ENCODE data around the gene BORCS8. TPM values are rescaled to one million over a fixed set of nuclear protein-coding genes. Genes with fewer than 3 reads are reported as not detected.
A peak's percentile ranks its signal among the peaks of the same experiment; 100 is the strongest.
"Not testable (repeated sequence)": the region's sequence is repeated elsewhere in the genome, so short reads cannot be mapped to it uniquely, and the experiment has no call there.

BORCS8 gene
- total and polyA plus RNA-seq, 2 of the 13 experiments (the other 11 are each of a cell fraction or from before 2014, with no cell fraction given): 9.6 to 13.3 TPM

- in situ Hi-C loops (cut with HindIII; ENCODE audit: extremely low pct_ligation_motif_present, low pct_unique_long_range_greater_than_20kb) (loop anchor here (5.0 kb wide), 1 partner anchor 35 kb away; no protein-coding TSS in a partner anchor), intact Hi-C loops (cut with micrococcal nuclease; ENCODE audit: unreplicated experiment) (no loop called here)
- H2AFZ ChIP-seq (ENCODE audit: low read length): no peak overlapping the region
- 89% methylated on average over 8 of the region's 8 CpGs for WGBS (ENCODE audit: low lambda C conversion rate)
- peaks cover 29% of the 10 kb centered on the region for H3K4me1 ChIP-seq (ENCODE audit: insufficient read depth, low read length)
- no peaks in the 10 kb centered on the region for H3K27me3 ChIP-seq (ENCODE audit: control insufficient read depth in 1 of 2, insufficient read depth in 2 of 2, low read length in 2 of 2)
- BruUV-seq (replicated peaks): no TSS peak
- ChIA-PET POLR2A (no interaction called here), CTCF (ENCODE audit: low intra/inter-chr PET ratio, low total read pairs) (no interaction called here)
- no peak overlapping the region for H3K4me2 ChIP-seq (ENCODE audit: low read depth, low read length)
- no peak overlapping the region for H3K9ac ChIP-seq (ENCODE audit: insufficient read depth, low read depth, low read length)
- peaks cover 1 to 6% of the 10 kb centered on the region in 2 experiments; a peak in 1 of 5 replicates for H3K36me3 ChIP-seq (replicated peaks in 1 of 2; ENCODE audit: control insufficient read depth in 1 of 2, insufficient read depth in 2 of 2, low read length in 2 of 2)
- H3K4me3 ChIP-seq (replicated peaks in 1 of 3; ENCODE audit: insufficient read depth in 1 of 3, low read depth in 2 of 3, low read length in 3 of 3): no peak overlapping the region
- no peak overlapping the region for H3K27ac ChIP-seq (ENCODE audit: extremely low read length, insufficient read depth, low read length)
- H3K79me2 ChIP-seq (ENCODE audit: insufficient read depth, low read length): no peaks in the 10 kb centered on the region
- no peaks in the 10 kb centered on the region for H3K9me3 ChIP-seq (ENCODE audit: low read length)
- ATAC-seq (no peak), FAIRE-seq (no peak), DNase-seq (ENCODE audit: low spot score) (no peak)
- H4K20me1 ChIP-seq (ENCODE audit: insufficient read depth, low read length): no peaks in the 10 kb centered on the region
- TF ChIP-seq NFYC (CRISPR knock-in tag; IDR thresholded peaks at IDR 0.05): no peak
- TF ChIP-seq ZNF329 (CRISPR knock-in tag; IDR thresholded peaks at IDR 0.05; ENCODE audit: low read depth): 0 out of 2 replicates have a peak, but pooled peaks have one; percentile 35
- TF ChIP-seq YEATS4 (CRISPR knock-in tag; IDR thresholded peaks at IDR 0.05; ENCODE audit: borderline replicate concordance): no peak
Observed at GRCh38 chr19:19176950-19177349, 15.0 kb downstream of the BORCS8 start.

GRCh38 chr19:19173243-19173642 is 18.7 kb downstream of the BORCS8 start:
- not testable (repeated sequence) for FAIRE-seq

More at GRCh38 chr19:19173243-19173642, 18.7 kb downstream of the BORCS8 start:
- intact Hi-C loops (cut with micrococcal nuclease; ENCODE audit: unreplicated experiment): loop anchor here (5.0 kb wide), 1 partner anchor 36 kb away; the partner anchor contains the start of gene TMEM161A
- H2AFZ ChIP-seq (ENCODE audit: low read length); DNase-seq (ENCODE audit: low spot score); H3K9me3 ChIP-seq (ENCODE audit: low read length); H3K27ac ChIP-seq (ENCODE audit: extremely low read length, insufficient read depth, low read length); BruUV-seq (replicated peaks); H3K27me3 ChIP-seq (ENCODE audit: control insufficient read depth in 1 of 2, insufficient read depth in 2 of 2, low read length in 2 of 2); H3K4me3 ChIP-seq (replicated peaks in 1 of 3; ENCODE audit: insufficient read depth in 1 of 3, low read depth in 2 of 3, low read length in 3 of 3); H4K20me1 ChIP-seq (ENCODE audit: insufficient read depth, low read length); H3K79me2 ChIP-seq (ENCODE audit: insufficient read depth, low read length); in situ Hi-C loops (cut with HindIII; ENCODE audit: extremely low pct_ligation_motif_present, low pct_unique_long_range_greater_than_20kb); H3K36me3 ChIP-seq (replicated peaks in 1 of 2; ENCODE audit: control insufficient read depth in 1 of 2, insufficient read depth in 2 of 2, low read length in 2 of 2); H3K4me2 ChIP-seq (ENCODE audit: low read depth, low read length); H3K9ac ChIP-seq (ENCODE audit: insufficient read depth, low read depth, low read length); ATAC-seq: not testable (repeated sequence)
- H3K4me1 ChIP-seq (ENCODE audit: insufficient read depth, low read length): peaks cover 63% of the 10 kb centered on the region
- POLR2A ChIA-PET: interaction anchor here (0.7 to 2.7 kb wide), 2 partner anchors 29 to 217 kb away, joined by 4 to 9 read pairs; partner anchors contain the start of gene NR2C2AP
- CTCF ChIA-PET (ENCODE audit: low intra/inter-chr PET ratio, low total read pairs): interaction anchor here (3.2 kb wide), 1 partner anchor 27 kb away, joined by 88 read pairs; no protein-coding TSS in a partner anchor
- 83% methylated on average over 5 of the region's 5 CpGs for WGBS (ENCODE audit: low lambda C conversion rate)
